HFFc6 (cell line): Measurements from ENCODE around the gene TMEM121. TPM values are rescaled to one million over a fixed set of nuclear protein-coding genes. Genes with fewer than 3 reads are reported as not detected.

ENCODE experiments used
- DNase-seq: peaks from one replicate; pipeline ENCODE4 v3.0.0-alpha.2; 2018
- H3K27ac Mint-ChIP-seq: 2 replicates; pipeline ENCODE4 v1.8.0; 2020; ENCODE audit warnings: mild to moderate bottlenecking, mixed read lengths
- H3K27me3 Mint-ChIP-seq: 2 replicates; pipeline ENCODE4 v1.8.0; 2021; ENCODE audit warnings: mild to moderate bottlenecking, moderate library complexity, mixed read lengths; ENCODE audit not compliant: insufficient read depth
- H3K36me3 Mint-ChIP-seq: 2 replicates; pipeline ENCODE4 v1.8.0; 2021; ENCODE audit warnings: low read depth, mixed read lengths
- H3K4me1 Mint-ChIP-seq: 2 replicates; pipeline ENCODE4 v1.8.0; 2020; ENCODE audit warnings: low read depth, mixed read lengths
- H3K4me3 Mint-ChIP-seq: 2 replicates; pipeline ENCODE4 v1.8.0; 2020; ENCODE audit warnings: mild to moderate bottlenecking, moderate library complexity, mixed read lengths
- H3K9me3 Mint-ChIP-seq: 2 replicates; pipeline ENCODE4 v1.8.0; 2020; ENCODE audit warnings: mild to moderate bottlenecking, mixed read lengths
- total RNA-seq, 6 experiments: library from RNA; stranded (reverse); fragmentation: NEBNext Ultra II Directional; extraction: Animal tissue kit (Norgen Biotek cat#: 25700); gene quantifications; 2 replicates in 1 of 6; 3 replicates in 5 of 6; pipeline ENCODE4 v1.2.3, GENCODE V29; 2021
- TF ChIP-seq, protein P1 (sequence below): fragments of 200-600 bp; sonication (generic); IDR thresholded peaks from 2 replicates; pipeline ENCODE4 v1.5.0; 2021; ENCODE audit warnings: antibody characterized with exemption, mild to moderate bottlenecking

TMEM121 gene
- total RNA-seq, 6 experiments from 2014 or later: 3.0 to 4.2 (median 3.4) TPM

DNA sequence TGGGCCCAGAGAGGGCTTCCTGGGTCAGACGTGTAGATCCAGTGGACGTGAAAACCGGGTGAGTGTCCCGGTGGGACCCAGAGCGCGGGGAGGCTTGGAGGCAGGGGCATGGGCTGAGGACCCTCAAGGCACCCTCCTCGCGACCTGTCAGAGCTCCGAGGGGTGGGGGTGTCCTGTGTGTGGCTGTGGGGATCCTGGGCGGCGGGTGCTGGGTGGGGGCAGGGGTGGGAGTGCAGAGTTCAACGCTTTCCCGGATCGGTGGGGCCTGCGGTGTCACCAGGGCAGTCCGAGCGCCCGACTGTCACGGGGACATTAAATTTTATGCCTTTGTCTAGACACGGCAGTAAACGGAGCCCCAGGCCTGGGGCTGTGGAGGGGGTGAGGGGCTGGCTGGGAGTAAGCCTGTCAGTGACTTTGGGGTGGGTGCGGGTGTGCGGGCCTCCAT lies 1.0 kb downstream of the TMEM121 start:
- Mint-ChIP-seq H3K27me3 (peaks cover 6% of the 10 kb centered on the region; the same call in 1 of the 2 replicates), H3K9me3 (no peaks in the 10 kb centered on the region), H3K4me3 (peak overlapping the region; percentile 75), H3K36me3 (no peaks in the 10 kb centered on the region), H3K27ac (0 out of 2 replicates have a peak overlapping the region, but pooled peaks have one; percentile 26), H3K4me1 (no peaks in the 10 kb centered on the region)
- DNase-seq: no peak
- TF ChIP-seq, protein P1, sequence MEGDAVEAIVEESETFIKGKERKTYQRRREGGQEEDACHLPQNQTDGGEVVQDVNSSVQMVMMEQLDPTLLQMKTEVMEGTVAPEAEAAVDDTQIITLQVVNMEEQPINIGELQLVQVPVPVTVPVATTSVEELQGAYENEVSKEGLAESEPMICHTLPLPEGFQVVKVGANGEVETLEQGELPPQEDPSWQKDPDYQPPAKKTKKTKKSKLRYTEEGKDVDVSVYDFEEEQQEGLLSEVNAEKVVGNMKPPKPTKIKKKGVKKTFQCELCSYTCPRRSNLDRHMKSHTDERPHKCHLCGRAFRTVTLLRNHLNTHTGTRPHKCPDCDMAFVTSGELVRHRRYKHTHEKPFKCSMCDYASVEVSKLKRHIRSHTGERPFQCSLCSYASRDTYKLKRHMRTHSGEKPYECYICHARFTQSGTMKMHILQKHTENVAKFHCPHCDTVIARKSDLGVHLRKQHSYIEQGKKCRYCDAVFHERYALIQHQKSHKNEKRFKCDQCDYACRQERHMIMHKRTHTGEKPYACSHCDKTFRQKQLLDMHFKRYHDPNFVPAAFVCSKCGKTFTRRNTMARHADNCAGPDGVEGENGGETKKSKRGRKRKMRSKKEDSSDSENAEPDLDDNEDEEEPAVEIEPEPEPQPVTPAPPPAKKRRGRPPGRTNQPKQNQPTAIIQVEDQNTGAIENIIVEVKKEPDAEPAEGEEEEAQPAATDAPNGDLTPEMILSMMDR: no peak

DNA sequence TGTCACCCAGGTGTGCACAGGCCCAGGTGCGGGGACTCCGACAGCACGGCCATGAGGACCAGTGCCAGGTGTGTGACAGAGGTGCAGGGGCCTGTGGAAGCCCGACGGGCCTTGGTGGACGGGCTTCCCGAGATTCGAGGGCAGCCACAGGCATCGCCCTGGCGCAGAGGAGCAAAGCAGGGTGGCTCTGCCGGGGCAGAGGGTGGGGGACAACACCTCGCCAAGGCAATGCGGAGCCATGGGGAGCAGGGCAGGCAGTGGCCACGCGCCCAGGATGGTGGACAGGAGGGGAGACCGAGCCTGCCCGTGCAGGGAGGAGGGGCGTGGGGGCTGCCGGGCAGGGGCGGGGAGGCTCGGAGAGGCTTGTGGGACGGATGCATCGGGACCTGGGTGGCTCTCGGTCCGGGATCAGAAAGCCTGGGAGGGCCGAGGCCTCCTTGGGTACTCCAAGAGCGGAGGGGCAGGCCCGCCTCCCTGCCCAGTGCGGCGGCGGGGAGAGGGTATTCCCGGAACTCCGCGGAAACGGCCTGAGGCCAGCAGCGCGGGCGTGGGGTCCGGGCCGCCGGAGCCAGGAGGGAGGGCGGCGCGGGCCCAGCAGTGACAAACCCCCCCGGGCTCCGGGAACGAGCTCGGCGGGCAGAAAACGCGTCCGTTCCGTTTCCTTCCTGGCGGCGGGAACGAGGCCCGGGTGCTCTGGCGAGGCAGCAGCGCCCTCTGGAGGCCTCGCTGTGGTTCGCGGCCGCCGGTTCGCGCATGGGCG lies 1.6 kb downstream of the TMEM121 start:
- Mint-ChIP-seq H3K36me3 (no peaks in the 10 kb centered on the region), H3K27me3 (peaks cover 8% of the 10 kb centered on the region; the same call in 1 of the 2 replicates), H3K4me1 (no peaks in the 10 kb centered on the region), H3K27ac (peak overlapping the region; percentile 26; the same call in 1 of the 2 replicates), H3K9me3 (no peaks in the 10 kb centered on the region), H3K4me3 (peak overlapping the region; percentile 75)
- TF ChIP-seq, protein P1: peak; percentile 90
- DNase-seq: peak; percentile 45

DNA sequence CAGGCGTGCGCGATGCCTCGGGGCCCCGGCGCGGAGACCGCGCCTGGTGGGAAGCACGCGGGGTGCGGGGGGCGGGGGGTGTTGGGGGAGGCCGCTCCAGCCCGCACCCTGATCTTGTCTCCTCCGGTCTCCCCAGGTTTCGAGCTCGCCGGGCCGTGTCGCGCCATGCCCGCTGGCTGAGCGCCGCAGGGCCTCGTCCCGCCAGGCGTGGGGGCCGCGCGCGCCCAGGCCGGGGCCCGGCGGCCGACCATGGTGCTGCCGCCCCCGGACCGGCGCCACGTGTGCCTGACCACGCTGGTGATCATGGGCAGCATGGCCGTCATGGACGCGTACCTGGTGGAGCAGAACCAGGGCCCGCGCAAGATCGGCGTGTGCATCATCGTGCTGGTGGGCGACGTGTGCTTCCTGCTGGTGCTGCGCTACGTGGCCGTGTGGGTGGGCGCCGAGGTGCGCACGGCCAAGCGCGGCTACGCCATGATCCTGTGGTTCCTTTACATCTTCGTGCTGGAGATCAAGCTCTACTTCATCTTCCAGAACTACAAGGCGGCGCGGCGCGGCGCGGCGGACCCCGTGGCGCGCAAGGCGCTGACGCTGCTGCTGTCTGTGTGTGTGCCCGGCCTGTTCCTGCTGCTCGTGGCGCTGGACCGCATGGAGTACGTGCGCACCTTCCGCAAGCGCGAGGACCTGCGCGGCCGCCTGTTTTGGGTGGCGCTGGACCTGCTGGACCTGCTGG lies 2.4 kb downstream of the TMEM121 start:
- DNase-seq: no peak
- H3K4me1 Mint-ChIP-seq: no peaks in the 10 kb centered on the region
- TF ChIP-seq, protein P1: peak; percentile 59; the same call in 1 of the 2 replicates
- H3K36me3 Mint-ChIP-seq: no peaks in the 10 kb centered on the region
- H3K4me3 Mint-ChIP-seq: no peak overlapping the region
- peaks cover 12% of the 10 kb centered on the region; the same call in 1 of the 2 replicates for H3K27me3 Mint-ChIP-seq
- H3K9me3 Mint-ChIP-seq: no peaks in the 10 kb centered on the region
- H3K27ac Mint-ChIP-seq: no peak overlapping the region

DNA sequence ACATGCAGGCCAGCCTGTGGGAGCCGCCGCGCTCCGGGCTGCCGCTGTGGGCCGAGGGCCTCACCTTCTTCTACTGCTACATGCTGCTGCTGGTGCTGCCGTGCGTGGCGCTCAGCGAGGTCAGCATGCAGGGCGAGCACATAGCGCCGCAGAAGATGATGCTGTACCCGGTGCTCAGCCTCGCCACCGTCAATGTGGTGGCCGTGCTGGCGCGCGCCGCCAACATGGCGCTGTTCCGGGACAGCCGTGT lies 2.9 kb downstream of the TMEM121 start:
- H3K9me3 Mint-ChIP-seq: no peaks in the 10 kb centered on the region
- DNase-seq: no peak
- H3K4me1 Mint-ChIP-seq: no peaks in the 10 kb centered on the region
- peaks cover 17% of the 10 kb centered on the region for H3K27me3 Mint-ChIP-seq
- no peak overlapping the region for H3K27ac Mint-ChIP-seq
- TF ChIP-seq, protein P1: no peak
- H3K36me3 Mint-ChIP-seq: no peaks in the 10 kb centered on the region
- H3K4me3 Mint-ChIP-seq: no peak overlapping the region

DNA sequence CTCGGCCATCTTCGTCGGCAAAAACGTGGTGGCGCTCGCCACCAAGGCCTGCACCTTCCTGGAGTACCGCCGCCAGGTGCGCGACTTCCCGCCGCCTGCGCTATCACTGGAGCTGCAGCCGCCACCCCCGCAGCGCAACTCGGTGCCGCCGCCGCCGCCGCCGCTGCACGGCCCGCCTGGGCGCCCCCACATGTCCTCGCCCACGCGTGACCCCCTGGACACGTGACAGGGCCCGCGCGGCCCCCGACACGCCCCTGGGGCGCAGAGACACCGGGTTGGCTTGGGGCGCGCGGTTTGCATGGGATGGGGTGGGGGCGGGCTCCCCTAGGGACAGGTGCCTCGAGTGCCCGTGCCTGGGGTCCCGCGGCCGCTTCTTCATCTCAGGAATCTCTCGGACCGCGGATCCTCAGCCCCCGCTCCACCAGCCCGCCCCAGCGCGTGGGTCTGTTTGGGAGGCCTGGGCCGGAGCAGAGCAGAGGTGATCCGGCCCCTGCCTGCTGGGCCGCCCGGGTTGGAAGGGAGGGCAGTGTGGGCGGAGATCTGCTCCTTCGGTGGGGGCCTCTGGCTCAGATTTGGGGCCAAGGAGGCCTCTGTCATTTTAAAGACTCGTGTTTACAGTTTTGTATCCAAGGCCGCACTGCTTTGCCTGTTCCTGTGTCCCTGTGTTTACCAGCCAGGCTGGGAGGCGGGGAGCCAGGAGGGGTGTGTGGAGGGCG lies 3.3 kb downstream of the TMEM121 start:
- Mint-ChIP-seq H3K36me3 (no peaks in the 10 kb centered on the region), H3K4me1 (no peaks in the 10 kb centered on the region), H3K27ac (no peak overlapping the region), H3K4me3 (no peak overlapping the region), H3K9me3 (no peaks in the 10 kb centered on the region), H3K27me3 (peaks cover 18% of the 10 kb centered on the region)
- TF ChIP-seq, protein P1: no peak
- DNase-seq: no peak
